ENCODE data around the gene HOXA1. TPM values are rescaled to one million over a fixed set of nuclear protein-coding genes. Genes with fewer than 3 reads are reported as not detected.
A peak's percentile ranks its signal among the peaks of the same experiment; 100 is the strongest.

Gene HOXA1
- total and polyA plus RNA-seq, 2 of the 4 experiments (the other 2 are of a cell fraction), result 0.54 to 1.8 TPM

DNA sequence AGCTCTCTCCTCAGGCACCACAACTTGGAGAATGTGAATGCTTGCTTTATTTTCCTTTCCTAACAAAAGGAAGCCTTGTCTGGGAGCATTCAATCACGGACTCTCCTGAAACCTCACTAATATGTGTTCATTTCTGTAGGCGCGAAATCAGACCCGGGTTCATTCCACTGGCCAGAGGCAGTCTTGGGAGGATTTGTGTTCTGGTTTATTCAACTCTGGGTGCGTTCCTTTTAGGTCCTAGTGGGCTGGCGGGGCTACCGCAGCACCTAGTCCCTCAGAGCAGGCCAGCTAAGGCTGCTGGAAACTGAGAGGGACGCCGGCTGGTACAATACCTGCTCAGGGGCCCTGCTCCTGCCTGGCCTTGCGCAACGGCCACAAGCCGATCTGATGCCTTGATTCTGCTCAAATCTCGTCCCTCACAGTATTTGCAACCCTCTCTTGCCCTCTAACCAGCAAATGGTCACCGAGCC is 27.2 kb upstream of the HOXA1 start:
- peak overlapping the region; percentile 87 for H2AK9ac ChIP-seq (replicated peaks; ENCODE audit: low read depth, low read length, poor library complexity)
- TF ChIP-seq POLR2A (IDR thresholded peaks at IDR 0.05; ENCODE audit: low read depth, low read length) (no peak), RFX5 (IDR thresholded peaks at IDR 0.05; ENCODE audit: low read depth, low read length) (no peak), CEBPB (IDR thresholded peaks at IDR 0.05; ENCODE audit: low read depth, low read length) (peak; percentile 92), RCOR1 (IDR thresholded peaks at IDR 0.05; ENCODE audit: insufficient replicate concordance, low read length) (no peak), SMC3 (IDR thresholded peaks at IDR 0.05; ENCODE audit: low read depth, low read length) (no peak), MXI1 (IDR thresholded peaks at IDR 0.05; ENCODE audit: borderline replicate concordance, low read depth, low read length) (no peak), RAD21 (IDR thresholded peaks at IDR 0.05; ENCODE audit: low read length) (no peak)
- TF ChIP-seq, protein P1, sequence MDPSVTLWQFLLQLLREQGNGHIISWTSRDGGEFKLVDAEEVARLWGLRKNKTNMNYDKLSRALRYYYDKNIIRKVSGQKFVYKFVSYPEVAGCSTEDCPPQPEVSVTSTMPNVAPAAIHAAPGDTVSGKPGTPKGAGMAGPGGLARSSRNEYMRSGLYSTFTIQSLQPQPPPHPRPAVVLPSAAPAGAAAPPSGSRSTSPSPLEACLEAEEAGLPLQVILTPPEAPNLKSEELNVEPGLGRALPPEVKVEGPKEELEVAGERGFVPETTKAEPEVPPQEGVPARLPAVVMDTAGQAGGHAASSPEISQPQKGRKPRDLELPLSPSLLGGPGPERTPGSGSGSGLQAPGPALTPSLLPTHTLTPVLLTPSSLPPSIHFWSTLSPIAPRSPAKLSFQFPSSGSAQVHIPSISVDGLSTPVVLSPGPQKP (IDR thresholded peaks at IDR 0.05; ENCODE audit: borderline replicate concordance, low read depth, low read length), result no peak
- peak overlapping the region; percentile 73 for H2AFZ ChIP-seq (replicated peaks; ENCODE audit: low read length, poor library complexity)
- peak overlapping the region; percentile 96 for H4K91ac ChIP-seq (ENCODE audit: insufficient read depth, low read depth, low read length)
- peak overlapping the region; percentile 48 for H3K4me3 ChIP-seq (ENCODE audit: insufficient read depth, low read depth, low read length)
- peaks cover 5 to 52% of the 10 kb centered on the region in 2 experiments; a peak in 3 of 4 replicates for H3K79me1 ChIP-seq (ENCODE audit: low read depth in 1 of 2, low read length in 2 of 2)
- peak overlapping the region; percentile 67 for H3K18ac ChIP-seq (ENCODE audit: low read depth, low read length)
- CTCF ChIA-PET, result interaction anchor here (1.0 to 1.2 kb wide), 2 partner anchors 17 to 754 kb away, joined by 3 to 5 read pairs; no protein-coding TSS in a partner anchor
- peak overlapping the region; percentile 94 for H3K14ac ChIP-seq (replicated peaks; ENCODE audit: low read depth, low read length)
- H2BK20ac ChIP-seq (ENCODE audit: low read depth, low read length), result peak overlapping the region; percentile 63
- WGBS, 2 experiments (ENCODE audit: extremely low coverage in 2 of 2, insufficient read length in 1 of 2), result 0% methylated on average over 5 of the region's 14 CpGs; no CpG with 5 or more reads in 1 of the 2 experiments
- peak overlapping the region; percentile 88 for H2BK5ac ChIP-seq (ENCODE audit: low read depth, low read length, poor library complexity, severe bottlenecking)
- peak overlapping the region; percentile 50 for H4K5ac ChIP-seq (ENCODE audit: low read depth, low read length)
- peak overlapping the region; percentile 98 for H3K4ac ChIP-seq (ENCODE audit: low read depth, low read length)
- H3K56ac ChIP-seq (ENCODE audit: extremely low read depth, insufficient read depth, low read length), result peak overlapping the region; percentile 76
- 0 out of 2 replicates have a peak, but pooled peaks have one; percentile 1 for ATAC-seq (ENCODE audit: low read depth)
- H3K36me3 ChIP-seq (ENCODE audit: control insufficient read depth, insufficient read depth, low read length), result no peaks in the 10 kb centered on the region
- dilution Hi-C loops (cut with HindIII; ENCODE audit: low sequenced_read_pairs, unreplicated experiment), result no loop called here
- H2BK15ac ChIP-seq (ENCODE audit: low read depth, low read length), result peak overlapping the region; percentile 64; the same call in 2 of the 3 replicates
- H2BK120ac ChIP-seq (ENCODE audit: low read depth, low read length), result peak overlapping the region; percentile 94
- POLR2A ChIA-PET (ENCODE audit: unreplicated experiment), result interaction anchor here (1.0 kb wide), 1 partner anchor 25 kb away, joined by 3 read pairs; no protein-coding TSS in a partner anchor
- no peaks in the 10 kb centered on the region for H3K9me3 ChIP-seq (ENCODE audit: control insufficient read depth, insufficient read depth, low read length)
- no TSS peak for BruUV-seq (replicated peaks)
- peak overlapping the region; percentile 99 for H3K27ac ChIP-seq (ENCODE audit: insufficient read depth, low read length)
- in situ Hi-C loops (cut with MboI; ENCODE audit: low sequenced_read_pairs), result no loop called here
- no peaks in the 10 kb centered on the region for H3K27me3 ChIP-seq (ENCODE audit: control insufficient read depth, insufficient read depth, low read length)
- peak overlapping the region; percentile 95 for H3K4me2 ChIP-seq (ENCODE audit: low read depth, low read length)
- H3K4me1 ChIP-seq (ENCODE audit: control insufficient read depth, insufficient read depth, low read length), result peaks cover 36% of the 10 kb centered on the region
- H3K23ac ChIP-seq (ENCODE audit: low read depth, low read length), result peak overlapping the region; percentile 80
- DNase-seq, result peak; percentile 67
- H3K9ac ChIP-seq (ENCODE audit: low read depth, low read length), result peak overlapping the region; percentile 96
- H4K8ac ChIP-seq (ENCODE audit: low read depth in 2 of 2, low read length in 2 of 2), result peak overlapping the region; percentile 90 to 93
- peak overlapping the region; percentile 62 for H2AK5ac ChIP-seq (ENCODE audit: low read depth, low read length)
- 0 out of 2 replicates have a peak, but pooled peaks cover 2% of the 10 kb centered on the region for H4K20me1 ChIP-seq (ENCODE audit: insufficient read depth, low read length)
- intact Hi-C loops (cut with micrococcal nuclease), result loop anchor here (2.0 to 5.0 kb wide), 2 partner anchors 24 to 921 kb away; partner anchors contain the start of genes CBX3 and HNRNPA2B1
- H3K9me1 ChIP-seq (ENCODE audit: insufficient read depth, low read length), result peaks cover 12% of the 10 kb centered on the region

Data from IMR-90 (cell line).